Stimulated activated CD8-positive, alpha-beta memory T cell treated with anti-CD3 and anti-CD28 coated beads, Interleukin-15, amount 100 ng/mL, for 48 hours (primary cell): ENCODE results near the gene FBXW2.

ENCODE experiments used
- DNase-seq, 2 donors: peaks; one replicate each; pipeline ENCODE4 v3.0.0-alpha.2; 2020; ENCODE audit warnings: low read depth in 2 of 2

The FBXW2 gene

GRCh38 chr9:120742951-120743416 is 50.2 kb downstream of the FBXW2 start:
- no peak for DNase-seq

DNA sequence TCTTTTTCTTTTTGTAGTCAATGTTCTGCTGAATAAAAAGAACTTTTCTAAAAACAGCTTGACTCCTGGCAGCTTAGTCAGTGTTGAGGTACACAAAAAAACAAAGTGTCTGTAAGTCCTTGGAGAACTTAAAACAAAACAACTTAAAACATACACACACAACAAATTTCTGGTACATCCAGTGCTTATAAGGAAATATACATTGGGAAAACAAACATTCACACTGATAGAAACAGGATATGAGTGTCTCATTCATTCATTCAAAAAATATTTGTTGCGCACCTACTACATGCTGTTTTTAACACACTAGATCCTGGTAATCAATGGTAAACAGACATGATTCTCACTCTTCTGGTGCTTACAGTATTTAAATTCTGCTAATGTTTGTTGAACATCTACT is 51.5 kb downstream of the FBXW2 start:
- no peak for DNase-seq

- DNase-seq = no peak
Observed at GRCh38 chr9:120741191-120741590, 52.0 kb downstream of the FBXW2 start.

DNA sequence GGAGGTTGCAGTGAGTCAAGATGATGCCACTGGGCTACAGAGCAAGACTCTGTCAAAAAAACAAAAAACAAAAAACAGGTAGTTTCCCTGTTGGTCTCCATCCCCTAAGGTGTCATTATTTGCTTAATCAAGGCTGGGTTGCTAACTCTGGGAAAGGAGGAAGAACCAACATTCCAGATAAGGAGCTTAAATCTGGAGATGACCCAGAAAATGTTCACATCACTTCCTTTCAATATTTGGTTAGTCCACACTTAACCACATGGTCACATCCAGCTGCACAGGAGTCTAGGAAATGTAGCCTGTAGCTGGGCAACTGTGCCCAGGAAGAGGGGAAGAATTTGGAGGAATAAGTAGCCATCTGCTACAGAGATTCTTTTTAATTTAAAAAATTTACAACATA is 53.1 kb downstream of the FBXW2 start:
- DNase-seq = no peak

DNA sequence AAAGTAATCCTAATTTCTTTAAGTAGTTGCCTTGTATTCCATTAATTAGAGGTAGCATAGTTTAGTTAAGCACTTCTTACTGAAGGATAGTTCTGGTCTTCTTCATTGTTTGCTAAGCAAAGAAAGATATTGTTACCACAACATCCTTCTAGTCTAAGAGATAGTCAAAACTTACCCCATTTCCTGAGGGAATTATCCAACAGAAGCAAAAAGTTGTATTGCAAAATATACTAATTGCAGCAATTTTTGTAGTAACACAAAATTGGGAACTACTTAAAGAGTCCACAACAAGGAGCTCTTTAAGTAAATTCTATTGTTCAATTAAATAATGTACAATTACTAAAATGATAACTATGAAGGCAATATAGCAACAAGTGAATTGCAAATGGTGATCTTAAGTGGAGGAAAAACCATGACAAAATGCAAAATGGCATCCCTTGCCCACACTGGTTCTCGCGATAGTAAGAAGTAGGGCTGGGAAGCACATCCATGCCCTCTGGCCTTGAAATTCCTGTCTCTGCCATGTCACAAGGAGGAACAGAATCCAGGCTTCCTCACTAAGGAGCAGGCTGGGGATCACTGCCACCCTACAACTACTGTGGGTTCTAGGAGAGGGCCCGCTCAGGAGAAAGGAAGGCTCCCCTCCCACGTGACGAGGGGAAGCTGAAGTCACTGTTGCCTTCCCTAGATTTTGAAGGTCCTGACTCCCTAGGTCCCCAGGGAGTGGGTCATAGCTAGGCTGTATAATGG is 55.6 kb downstream of the FBXW2 start:
- no peak for DNase-seq

GRCh38 chr9:120736881-120737280 is 56.3 kb downstream of the FBXW2 start:
- no peak for DNase-seq

GRCh38 chr9:120735415-120736126 is 57.6 kb downstream of the FBXW2 start:
- DNase-seq = no peak

- no peak for DNase-seq
Observed at GRCh38 chr9:120734607-120735410, 58.4 kb downstream of the FBXW2 start.

- no peak for DNase-seq
Observed at GRCh38 chr9:120733190-120733589, 60.0 kb downstream of the FBXW2 start.

- DNase-seq = no peak
Observed at GRCh38 chr9:120730654-120731514, 62.3 kb downstream of the FBXW2 start.

GRCh38 chr9:120729791-120730241 is 63.4 kb downstream of the FBXW2 start:
- no peak for DNase-seq

DNA sequence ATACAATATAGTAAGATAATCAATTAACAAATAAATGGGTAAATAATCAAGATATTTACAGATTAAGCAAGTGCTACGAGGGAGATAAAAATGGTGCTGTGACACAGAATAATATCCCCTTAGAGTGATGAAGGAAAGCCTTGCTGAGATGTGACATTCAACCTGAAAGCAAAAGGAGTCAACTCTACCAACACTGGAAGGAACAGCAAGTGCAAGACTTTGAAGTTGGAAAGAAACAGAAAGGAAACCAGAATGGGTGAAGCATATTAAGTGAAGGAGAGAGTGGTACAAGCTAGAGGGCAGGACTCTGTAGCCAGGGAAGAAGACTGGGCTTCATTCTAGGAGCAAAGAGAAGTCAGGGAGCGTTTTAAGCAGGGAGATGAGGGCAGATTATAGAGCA is 66.7 kb downstream of the FBXW2 start:
- DNase-seq = no peak

GRCh38 chr9:120725907-120726306 is 67.3 kb downstream of the FBXW2 start:
- DNase-seq = no peak

- no peak for DNase-seq
Observed at GRCh38 chr9:120724757-120725400, 68.3 kb downstream of the FBXW2 start.

DNA sequence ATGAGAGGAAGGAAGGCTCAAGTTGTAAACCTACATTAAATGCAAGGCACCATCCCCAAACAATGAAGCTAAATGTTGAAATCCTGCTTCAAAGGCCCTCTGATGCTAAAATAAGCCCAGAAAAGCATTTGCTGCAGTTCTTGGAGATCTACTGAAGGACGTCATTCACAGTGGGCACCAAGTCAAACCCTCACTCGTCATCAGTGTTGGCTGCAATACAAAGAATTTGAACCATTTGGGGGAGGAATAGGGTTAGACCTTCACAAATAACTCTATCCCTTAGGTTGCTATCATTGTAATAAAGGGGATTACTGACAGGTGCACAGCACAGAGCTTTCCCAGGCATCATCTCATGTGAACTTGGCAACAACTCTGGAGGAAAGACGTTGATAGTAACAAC is 69.7 kb downstream of the FBXW2 start:
- no peak for DNase-seq

- DNase-seq = no peak
Observed at GRCh38 chr9:120720404-120720803, 72.8 kb downstream of the FBXW2 start.

DNA sequence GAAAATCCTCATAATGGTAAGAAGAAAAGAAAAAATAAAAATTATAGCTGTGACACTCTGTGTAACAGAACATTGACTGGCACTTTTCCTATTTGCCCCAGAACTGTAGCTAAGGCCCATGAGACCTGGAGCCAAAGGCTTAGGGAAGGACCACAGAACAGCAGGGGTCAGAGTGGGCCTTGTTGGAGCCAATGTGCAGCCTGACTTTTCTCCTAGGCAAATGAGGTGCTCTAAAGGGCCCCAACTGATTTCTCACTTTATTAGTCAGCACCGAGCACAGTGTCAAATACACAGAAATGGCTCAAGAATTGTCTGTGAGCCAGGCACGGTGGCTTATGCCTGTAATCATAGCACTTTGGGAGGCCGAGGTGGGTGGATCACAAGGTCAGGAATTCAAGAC is 74.9 kb downstream of the FBXW2 start:
- no peak for DNase-seq

- no peak for DNase-seq
Observed at GRCh38 chr9:120717176-120717575, 76.0 kb downstream of the FBXW2 start.

DNA sequence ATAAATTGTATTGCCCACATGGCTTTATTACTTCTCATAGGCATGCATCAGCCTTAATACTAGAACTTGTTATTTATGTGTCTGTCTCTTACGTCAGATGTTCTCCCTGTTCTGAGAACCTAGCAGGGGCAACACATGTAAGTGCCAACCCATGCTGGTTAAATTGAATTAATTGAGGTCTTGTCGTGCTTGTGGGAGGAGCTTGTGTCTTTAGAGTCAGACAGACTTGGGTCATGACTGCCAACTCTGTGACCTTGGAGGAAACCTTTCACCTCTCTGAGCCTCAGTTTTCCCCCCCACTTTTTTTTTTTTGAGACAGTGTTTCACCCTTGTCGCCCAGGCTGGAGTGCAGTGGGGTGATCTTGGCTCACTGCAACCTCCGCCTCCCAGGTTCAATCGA is 76.7 kb downstream of the FBXW2 start:
- no peak for DNase-seq

GRCh38 chr9:120715389-120715924 is 77.8 kb downstream of the FBXW2 start:
- DNase-seq = no peak
